HEK293 (cell line): ENCODE measurements around the gene PNPLA2.

ENCODE experiments used
- GLI2 ChIP-seq: fragments of 450-650 bp; formaldehyde crosslinking; IDR thresholded peaks from 2 replicates; pipeline ENCODE4; 2017; ENCODE audit warnings: missing biosample characterization, missing genetic modification characterization, low read depth, borderline replicate concordance
- KLF7 ChIP-seq: fragments of 450-650 bp; formaldehyde crosslinking; IDR thresholded peaks from 2 replicates; pipeline ENCODE4 v1.5.1; 2016; ENCODE audit warnings: missing biosample characterization, missing genetic modification characterization, borderline replicate concordance
- MEIS1 ChIP-seq: sonication (generic); formaldehyde crosslinking; IDR thresholded peaks from 2 replicates; pipeline ENCODE4 v1.8.1; 2022; ENCODE audit warnings: missing genetic modification reagents, mild to moderate bottlenecking, borderline replicate concordance
- MYNN ChIP-seq: fragments of 450-650 bp; formaldehyde crosslinking; IDR thresholded peaks from 2 replicates; pipeline ENCODE4 v1.5.1; 2016; ENCODE audit warnings: missing biosample characterization, missing genetic modification characterization, borderline replicate concordance
- MZF1 ChIP-seq: fragments of 450-650 bp; formaldehyde crosslinking; IDR thresholded peaks from 2 replicates; pipeline ENCODE4 v1.5.1; 2017; ENCODE audit warnings: missing biosample characterization, missing genetic modification characterization, borderline replicate concordance
- ZBTB21 ChIP-seq: fragments of 450-650 bp; formaldehyde crosslinking; IDR thresholded peaks from 2 replicates; pipeline ENCODE4 v1.5.1; 2017; ENCODE audit warnings: missing biosample characterization, missing genetic modification characterization
- ZFP3 ChIP-seq: fragments of 450-650 bp; formaldehyde crosslinking; IDR thresholded peaks from 2 replicates; pipeline ENCODE4 v1.5.1; 2016; ENCODE audit warnings: low read depth, missing biosample characterization, missing genetic modification characterization
- ZNF416 ChIP-seq: fragments of 450-650 bp; formaldehyde crosslinking; IDR thresholded peaks from 2 replicates; pipeline ENCODE4 v1.5.1; 2016; ENCODE audit warnings: missing biosample characterization, missing genetic modification characterization
- ZNF501 ChIP-seq: fragments of 450-650 bp; formaldehyde crosslinking; IDR thresholded peaks from 2 replicates; pipeline ENCODE4 v1.5.1; 2016; ENCODE audit warnings: missing biosample characterization, missing genetic modification characterization
- TF ChIP-seq, protein P1 (sequence below): fragments of 450-650 bp; formaldehyde crosslinking; IDR thresholded peaks from 2 replicates; pipeline ENCODE4 v1.5.1; 2016; ENCODE audit warnings: missing biosample characterization, missing genetic modification characterization
- TF ChIP-seq, protein P2 (sequence below): fragments of 450-650 bp; formaldehyde crosslinking; IDR thresholded peaks from 2 replicates; pipeline ENCODE4 v1.5.1; 2016; ENCODE audit warnings: missing biosample characterization, missing genetic modification characterization, borderline replicate concordance
- TF ChIP-seq, protein P3 (sequence below): fragments of 450-650 bp; formaldehyde crosslinking; IDR thresholded peaks from 2 replicates; pipeline ENCODE4 v1.5.1; 2016; ENCODE audit warnings: missing biosample characterization, missing genetic modification characterization

DNA sequence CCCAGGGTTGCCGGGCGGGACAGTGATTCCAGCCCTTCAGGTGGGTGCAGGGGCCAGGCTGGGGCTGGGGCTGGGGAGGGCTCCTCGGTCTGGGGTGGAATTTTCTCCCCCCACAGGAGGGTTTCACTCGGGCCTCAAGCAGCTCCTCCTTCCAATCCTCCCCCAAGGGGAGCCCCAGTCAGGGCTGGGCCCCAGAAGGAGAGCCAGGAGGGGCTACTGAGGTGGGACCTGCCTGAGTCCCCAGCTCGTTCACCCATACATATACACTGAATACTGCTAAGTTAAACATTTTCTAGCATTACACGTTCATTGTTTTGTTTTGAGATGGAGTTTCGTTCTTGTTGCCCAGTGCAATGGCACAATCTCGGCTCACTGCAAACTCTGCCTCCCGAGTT, 7.5 kb downstream of the PNPLA2 start:
- TF ChIP-seq, protein P1, sequence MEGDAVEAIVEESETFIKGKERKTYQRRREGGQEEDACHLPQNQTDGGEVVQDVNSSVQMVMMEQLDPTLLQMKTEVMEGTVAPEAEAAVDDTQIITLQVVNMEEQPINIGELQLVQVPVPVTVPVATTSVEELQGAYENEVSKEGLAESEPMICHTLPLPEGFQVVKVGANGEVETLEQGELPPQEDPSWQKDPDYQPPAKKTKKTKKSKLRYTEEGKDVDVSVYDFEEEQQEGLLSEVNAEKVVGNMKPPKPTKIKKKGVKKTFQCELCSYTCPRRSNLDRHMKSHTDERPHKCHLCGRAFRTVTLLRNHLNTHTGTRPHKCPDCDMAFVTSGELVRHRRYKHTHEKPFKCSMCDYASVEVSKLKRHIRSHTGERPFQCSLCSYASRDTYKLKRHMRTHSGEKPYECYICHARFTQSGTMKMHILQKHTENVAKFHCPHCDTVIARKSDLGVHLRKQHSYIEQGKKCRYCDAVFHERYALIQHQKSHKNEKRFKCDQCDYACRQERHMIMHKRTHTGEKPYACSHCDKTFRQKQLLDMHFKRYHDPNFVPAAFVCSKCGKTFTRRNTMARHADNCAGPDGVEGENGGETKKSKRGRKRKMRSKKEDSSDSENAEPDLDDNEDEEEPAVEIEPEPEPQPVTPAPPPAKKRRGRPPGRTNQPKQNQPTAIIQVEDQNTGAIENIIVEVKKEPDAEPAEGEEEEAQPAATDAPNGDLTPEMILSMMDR (tag by site-specific recombination) = no peak
- TF ChIP-seq GLI2 (tag by site-specific recombination) = no peak
- no peak for TF ChIP-seq MYNN (tag by site-specific recombination)
- TF ChIP-seq ZNF501 (tag by site-specific recombination) = no peak
- no peak for TF ChIP-seq KLF7 (tag by site-specific recombination)
- no peak for TF ChIP-seq ZFP3 (tag by site-specific recombination)
- TF ChIP-seq, protein P2, sequence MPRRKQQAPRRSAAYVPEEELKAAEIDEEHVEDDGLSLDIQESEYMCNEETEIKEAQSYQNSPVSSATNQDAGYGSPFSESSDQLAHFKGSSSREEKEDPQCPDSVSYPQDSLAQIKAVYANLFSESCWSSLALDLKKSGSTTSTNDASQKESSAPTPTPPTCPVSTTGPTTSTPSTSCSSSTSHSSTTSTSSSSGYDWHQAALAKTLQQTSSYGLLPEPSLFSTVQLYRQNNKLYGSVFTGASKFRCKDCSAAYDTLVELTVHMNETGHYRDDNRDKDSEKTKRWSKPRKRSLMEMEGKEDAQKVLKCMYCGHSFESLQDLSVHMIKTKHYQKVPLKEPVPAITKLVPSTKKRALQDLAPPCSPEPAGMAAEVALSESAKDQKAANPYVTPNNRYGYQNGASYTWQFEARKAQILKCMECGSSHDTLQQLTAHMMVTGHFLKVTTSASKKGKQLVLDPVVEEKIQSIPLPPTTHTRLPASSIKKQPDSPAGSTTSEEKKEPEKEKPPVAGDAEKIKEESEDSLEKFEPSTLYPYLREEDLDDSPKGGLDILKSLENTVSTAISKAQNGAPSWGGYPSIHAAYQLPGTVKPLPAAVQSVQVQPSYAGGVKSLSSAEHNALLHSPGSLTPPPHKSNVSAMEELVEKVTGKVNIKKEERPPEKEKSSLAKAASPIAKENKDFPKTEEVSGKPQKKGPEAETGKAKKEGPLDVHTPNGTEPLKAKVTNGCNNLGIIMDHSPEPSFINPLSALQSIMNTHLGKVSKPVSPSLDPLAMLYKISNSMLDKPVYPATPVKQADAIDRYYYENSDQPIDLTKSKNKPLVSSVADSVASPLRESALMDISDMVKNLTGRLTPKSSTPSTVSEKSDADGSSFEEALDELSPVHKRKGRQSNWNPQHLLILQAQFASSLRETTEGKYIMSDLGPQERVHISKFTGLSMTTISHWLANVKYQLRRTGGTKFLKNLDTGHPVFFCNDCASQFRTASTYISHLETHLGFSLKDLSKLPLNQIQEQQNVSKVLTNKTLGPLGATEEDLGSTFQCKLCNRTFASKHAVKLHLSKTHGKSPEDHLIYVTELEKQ = no peak
- no peak for TF ChIP-seq ZNF416 (tag by site-specific recombination)
- TF ChIP-seq MEIS1 = no peak
- no peak for TF ChIP-seq ZBTB21 (tag by site-specific recombination)
- TF ChIP-seq, protein P3, sequence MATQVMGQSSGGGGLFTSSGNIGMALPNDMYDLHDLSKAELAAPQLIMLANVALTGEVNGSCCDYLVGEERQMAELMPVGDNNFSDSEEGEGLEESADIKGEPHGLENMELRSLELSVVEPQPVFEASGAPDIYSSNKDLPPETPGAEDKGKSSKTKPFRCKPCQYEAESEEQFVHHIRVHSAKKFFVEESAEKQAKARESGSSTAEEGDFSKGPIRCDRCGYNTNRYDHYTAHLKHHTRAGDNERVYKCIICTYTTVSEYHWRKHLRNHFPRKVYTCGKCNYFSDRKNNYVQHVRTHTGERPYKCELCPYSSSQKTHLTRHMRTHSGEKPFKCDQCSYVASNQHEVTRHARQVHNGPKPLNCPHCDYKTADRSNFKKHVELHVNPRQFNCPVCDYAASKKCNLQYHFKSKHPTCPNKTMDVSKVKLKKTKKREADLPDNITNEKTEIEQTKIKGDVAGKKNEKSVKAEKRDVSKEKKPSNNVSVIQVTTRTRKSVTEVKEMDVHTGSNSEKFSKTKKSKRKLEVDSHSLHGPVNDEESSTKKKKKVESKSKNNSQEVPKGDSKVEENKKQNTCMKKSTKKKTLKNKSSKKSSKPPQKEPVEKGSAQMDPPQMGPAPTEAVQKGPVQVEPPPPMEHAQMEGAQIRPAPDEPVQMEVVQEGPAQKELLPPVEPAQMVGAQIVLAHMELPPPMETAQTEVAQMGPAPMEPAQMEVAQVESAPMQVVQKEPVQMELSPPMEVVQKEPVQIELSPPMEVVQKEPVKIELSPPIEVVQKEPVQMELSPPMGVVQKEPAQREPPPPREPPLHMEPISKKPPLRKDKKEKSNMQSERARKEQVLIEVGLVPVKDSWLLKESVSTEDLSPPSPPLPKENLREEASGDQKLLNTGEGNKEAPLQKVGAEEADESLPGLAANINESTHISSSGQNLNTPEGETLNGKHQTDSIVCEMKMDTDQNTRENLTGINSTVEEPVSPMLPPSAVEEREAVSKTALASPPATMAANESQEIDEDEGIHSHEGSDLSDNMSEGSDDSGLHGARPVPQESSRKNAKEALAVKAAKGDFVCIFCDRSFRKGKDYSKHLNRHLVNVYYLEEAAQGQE (tag by site-specific recombination) = no peak
- no peak for TF ChIP-seq MZF1
